ENCODE measurements around the gene ZSWIM6.

Gene ZSWIM6

DNA sequence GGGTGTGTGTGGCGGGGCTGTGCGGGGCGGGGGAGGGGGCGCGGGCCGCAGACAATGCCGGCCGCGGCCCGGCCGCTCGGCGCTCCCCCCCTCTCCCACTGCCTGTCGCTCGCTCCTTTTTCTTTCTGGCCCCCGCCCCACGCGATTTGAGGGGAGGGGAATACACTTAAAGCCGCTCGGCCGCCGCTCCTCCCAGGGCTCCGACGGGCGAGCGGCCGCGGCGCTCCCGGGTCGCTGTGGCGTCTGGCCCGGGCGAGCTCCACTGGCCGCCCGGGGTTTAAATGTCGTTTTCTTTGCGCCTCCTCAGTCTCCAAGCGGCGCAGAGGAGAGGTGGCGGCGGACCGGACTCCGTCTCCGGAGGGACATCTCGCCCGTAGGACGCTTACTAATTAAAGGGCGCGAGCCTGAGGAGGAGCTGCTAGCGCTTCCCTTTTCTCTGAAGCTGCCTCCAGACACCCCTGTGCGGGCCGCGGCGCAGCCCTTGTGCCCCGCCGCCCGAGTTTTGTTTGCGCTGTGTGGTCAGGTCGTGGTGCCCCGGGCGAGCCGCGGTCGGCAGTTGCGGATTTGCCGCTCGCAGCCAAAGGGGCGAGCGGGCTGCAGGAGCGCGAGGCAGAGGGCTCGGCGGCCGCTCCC lies 1.4 kb downstream of the ZSWIM6 start:
- peak; percentile 9 to 15 for DNase-seq

DNA sequence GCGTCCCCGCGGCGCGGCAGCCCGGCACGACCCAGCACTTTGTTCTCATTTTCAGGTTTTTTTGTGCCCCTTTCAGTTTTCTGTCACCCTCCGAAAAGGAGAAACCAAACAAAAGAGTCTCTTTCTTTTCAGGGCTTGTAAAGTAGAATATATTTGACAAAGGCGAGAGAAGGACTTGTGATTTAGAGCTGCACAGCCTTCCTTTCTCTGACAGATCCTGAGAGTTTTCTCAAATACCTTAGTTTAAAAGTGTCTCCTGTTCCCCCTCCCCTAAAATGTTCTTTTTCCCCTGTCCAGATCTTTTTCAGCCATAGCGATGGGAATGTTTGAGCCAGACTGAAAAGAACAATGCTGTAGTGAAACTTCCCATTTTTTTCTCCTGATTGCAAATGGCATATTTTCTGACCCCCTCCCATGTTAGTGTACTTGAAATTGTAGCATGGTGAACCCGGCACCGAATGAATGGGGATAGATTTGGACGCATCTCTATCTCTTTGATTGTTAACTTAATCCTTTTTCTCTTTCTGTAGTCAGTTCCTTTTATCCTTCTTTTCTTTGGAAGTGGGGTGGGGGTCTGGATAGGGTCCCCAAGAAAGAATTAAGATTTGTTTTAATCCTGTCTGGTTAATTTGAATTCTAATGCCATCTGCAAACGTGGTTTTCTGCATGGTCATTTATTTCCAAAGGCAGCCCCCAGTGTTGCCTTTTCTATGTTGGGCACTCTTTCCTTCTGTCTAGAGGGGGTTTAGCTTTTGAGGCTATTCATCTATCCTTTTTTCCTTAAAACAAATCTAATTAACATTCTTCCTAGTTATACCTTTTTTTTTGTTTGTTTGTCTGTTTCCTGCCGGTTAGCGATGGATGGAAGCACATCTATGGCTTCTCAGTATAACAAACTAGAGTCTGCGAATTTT lies 2.2 kb downstream of the ZSWIM6 start:
- DNase-seq: no peak

DNA sequence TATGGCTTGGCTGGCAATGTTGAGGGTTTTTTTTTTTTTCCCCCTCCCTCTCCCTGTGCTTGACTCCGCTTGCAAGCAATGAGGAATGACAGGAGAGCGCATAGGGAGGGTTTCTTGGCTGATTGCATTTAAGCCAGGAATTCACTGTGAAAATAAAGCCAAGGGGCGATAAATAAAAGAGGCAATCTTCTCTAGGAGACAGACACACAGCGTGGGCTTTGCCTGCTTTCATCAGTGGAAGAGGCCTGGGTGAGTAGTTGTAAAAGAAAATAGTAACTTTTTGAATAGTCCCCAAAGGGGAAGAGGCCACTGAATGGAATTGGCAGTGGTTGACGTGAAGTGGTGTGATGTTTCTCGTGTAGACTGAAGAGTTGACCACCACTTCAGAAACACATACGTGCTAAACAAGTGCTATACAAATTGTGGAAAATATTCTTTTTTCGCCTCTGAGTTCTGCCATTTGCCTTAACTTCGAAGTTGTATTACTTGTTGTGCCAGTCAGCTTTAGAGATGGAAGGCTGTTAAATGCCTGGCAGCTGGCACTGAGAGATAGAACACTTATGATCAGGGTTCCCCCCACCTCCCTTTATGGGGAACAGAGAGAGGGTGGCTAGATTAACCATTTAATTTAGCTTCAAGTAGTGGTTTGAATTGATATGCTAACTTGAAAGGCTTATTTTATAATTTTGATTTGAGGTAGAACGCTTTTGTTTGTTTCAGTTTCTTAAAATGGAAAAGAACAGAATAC lies 3.0 kb downstream of the ZSWIM6 start:
- DNase-seq: no peak

DNA sequence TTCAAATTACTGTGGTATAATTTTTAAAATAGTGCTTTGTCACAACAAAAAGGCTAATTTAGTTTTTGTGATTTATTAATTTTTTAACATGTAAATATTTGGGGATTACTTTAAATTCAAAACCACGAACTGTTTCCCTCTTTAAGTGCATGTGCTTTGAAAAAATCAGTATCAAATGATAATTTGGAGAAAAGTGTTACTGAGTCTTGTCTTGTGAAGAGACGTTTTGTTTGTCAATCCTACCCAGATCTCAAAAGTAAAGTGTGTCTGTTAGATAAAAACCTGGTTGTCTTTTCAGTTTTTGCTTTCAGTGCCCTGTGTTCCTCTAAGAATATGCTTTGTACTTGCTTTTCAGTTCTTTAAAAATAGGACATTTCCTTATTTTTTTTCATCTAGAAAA lies 7.7 kb downstream of the ZSWIM6 start:
- no peak for DNase-seq

DNA sequence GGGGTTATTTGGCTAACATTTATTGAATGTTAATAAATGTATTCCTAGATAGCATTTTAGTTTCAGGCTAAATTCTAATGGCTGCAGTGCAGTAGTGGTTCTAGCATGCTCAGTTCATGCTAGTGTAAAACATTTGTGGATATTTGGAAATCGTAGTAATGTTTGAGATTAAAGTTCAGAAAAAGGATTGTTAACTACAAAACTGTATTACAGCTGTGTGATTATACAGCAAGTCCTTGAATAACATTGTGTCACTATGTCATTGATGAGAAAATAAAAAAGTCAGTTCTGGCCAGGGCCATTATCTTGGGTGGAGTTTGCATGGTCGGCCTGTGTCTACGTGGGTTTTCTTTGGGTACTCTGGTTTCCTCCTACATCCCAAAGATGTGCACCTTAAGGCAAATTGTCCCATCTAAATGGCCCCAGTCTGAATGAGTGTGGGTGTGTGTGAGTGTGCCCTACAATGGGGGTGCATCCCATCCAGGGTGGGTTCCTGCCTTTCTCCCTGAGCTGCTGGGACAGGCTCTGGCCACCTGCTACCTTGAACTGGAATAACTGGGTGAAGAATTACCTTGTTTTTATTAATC lies 8.8 kb downstream of the ZSWIM6 start:
- DNase-seq: no peak

DNA sequence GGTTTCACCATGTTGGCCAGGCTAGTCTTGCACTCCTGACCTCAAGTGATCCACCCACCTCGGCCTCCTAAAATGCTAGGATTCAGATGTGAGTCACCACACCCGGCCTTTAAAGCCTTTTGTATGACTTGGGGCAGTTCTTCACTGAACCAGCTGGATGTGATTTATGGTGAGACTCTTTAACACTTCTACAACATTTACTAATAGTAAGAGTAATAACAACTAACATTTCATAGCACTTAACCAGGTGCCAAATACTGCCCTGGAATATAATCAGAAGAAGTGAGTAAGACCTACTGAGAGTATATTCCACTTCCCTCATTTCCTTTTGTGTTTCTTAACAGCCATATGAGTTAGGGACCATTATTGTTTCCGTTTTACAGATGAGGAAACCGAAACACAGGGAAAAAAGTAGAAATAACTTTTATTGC lies 10.0 kb downstream of the ZSWIM6 start:
- DNase-seq: no peak

DNA sequence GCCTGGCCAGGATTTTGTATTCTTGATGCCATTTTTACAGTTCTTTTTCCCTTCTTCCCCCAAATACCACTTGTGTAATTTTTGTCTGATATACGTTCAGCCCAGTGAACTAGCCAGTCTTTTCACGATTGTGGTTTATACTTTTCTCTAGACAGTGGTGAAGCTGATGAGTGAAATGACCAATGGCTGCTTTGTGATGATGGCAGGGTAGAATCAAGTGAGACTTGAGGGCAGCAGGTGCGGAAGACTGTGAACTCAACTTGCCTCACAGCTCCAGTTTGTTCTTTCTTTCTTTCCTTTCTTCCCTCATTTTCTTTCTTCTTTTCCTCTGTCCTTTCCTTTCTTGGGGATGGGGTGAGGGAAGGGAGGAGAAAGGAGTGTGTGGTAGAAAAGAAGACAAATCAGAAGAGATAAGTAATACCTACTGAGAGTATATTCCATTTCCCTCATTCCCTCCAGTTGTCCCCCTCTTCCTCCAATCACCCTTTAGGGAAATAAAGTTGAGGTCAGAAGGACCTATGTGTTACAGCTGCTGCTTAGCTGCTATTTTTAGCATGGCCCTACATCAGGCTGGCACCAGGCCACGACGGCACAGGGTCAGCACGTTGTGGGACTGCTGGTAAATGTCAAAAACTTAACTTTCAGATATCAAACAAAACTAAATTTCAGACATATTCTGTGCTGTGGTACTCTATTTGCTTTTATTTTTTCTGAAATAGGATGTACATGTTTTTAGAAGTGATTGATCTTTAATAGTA lies 12.3 kb downstream of the ZSWIM6 start:
- no peak for DNase-seq

DNA sequence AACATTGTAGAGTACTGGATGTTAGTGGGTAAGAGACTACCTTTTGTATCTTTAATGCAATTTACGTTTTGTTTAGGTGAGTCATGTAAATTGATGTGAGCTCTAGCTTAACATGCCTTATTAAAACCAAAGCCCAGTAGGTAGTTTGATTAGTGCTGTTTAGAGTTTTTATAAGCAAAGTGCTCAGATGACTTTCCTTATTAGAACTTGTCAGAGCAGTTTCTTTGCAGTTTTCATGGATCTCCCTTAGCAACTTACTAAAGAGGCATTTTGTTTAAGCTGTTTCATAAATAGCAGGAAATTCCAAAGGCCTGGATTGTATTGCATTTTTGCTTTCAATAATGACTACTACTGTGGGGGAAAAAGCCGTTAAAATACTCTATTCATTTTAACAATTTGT lies 14.5 kb downstream of the ZSWIM6 start:
- DNase-seq: no peak

DNA sequence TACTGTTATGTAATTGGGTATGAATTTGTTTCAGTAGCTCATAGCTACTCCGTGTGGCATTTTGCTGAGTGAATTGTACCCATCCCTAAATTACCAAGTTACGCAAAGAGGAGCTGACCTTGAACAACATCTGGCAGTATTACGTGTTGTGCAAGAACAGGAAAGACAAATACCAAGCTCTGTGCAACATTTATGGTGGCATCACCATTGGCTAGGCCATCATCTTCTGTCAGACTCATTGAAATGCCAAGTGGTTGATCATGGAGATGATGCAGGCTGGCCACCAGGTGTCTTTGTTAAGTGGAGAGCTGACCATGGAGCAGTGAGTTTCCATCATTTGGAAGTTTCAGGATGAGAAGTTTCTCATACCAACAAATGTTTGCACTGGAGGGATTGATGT lies 15.0 kb downstream of the ZSWIM6 start:
- no peak for DNase-seq

DNA sequence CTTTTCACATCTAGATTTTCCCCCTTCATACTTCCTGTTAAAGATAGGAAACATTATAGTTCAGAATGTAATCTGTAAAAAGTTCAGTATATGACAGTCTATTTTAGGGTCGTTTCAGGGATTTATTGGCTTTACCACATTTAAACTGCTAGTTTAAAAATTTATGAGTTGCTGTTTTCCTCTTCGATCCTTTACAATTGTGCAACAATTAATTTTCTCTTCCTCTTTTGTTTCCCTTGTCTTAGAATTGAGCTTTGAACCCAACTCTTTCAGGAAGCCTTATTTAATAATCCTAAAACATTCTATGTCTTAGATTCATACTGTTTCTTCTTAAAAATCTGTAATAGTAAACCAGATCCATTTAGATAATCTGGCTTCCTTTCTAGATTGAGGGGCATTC lies 16.4 kb downstream of the ZSWIM6 start:
- DNase-seq: no peak

DNA sequence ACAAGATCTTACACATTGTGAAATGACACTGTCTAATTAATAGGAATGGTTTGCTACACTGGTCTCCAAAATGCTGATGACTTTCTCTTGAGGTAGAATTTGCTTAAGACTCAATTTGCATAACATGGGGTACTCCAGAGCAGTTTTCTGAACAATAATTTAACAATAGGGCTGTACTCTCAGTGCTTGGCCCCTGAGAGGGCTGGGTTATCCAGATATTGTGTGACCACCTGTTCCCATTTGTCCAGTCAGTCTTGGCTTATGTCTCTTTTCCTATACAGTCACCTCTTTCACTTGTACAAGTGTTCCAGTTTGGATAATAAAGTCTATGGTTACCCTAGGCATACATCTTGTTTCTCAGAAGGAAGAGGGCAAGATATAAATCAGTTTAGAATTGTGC lies 17.9 kb downstream of the ZSWIM6 start:
- no peak for DNase-seq

DNA sequence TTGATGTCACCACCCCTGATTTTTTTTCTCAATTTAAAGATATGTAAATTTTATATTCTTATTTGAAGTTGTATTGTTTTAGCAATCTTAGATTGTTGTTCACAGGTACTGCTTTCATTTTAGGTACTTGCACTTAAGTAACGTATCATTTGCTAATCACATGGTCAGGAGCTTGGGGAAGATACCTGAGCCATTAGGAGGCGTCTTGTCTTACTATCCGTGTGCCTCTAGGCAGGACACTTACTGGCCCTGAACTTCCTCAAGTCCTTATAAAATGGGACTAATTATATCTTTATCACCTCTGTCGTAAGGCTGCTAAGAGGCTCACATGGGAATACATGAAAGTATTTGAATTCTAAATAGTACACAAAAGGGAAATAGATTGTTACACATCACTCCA lies 18.5 kb downstream of the ZSWIM6 start:
- DNase-seq: no peak

DNA sequence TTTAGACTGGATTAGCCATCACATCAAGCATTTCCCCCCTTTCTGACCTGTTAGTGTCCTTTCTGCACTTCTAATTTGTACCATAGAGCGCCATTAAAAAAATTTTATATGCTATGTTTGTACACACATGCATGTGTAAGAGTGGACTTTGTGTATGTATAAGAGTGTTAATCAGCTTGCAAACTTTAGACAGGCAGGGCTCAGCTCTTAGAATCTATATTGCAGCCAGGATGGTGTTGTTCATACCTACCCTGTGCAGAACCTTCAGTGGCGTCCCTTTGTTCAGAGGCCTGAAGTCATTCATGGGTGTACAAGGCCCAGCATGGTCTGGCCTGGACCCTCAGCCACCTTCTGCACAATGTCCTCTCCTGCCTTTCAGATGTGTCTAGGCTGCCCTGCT lies 19.7 kb downstream of the ZSWIM6 start:
- no peak for DNase-seq

DNA sequence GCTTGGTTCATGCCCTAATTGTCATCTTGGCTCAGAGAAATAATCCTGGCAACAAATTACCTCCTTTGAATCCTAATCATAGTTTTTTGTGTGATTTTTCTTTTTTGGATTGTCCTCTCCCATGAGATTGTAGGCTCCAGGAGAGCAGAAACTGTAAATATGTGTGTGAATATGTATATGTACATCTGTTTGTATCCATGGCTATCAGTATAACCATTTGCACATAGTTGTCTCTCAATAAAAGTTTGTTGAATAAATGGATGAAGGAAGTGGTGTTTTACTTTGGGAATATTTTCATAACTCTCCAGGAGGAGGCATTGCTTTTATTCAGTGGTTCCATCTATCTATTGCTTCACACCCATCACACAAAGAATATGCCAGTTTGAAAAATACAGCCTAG lies 20.1 kb downstream of the ZSWIM6 start:
- DNase-seq: no peak

DNA sequence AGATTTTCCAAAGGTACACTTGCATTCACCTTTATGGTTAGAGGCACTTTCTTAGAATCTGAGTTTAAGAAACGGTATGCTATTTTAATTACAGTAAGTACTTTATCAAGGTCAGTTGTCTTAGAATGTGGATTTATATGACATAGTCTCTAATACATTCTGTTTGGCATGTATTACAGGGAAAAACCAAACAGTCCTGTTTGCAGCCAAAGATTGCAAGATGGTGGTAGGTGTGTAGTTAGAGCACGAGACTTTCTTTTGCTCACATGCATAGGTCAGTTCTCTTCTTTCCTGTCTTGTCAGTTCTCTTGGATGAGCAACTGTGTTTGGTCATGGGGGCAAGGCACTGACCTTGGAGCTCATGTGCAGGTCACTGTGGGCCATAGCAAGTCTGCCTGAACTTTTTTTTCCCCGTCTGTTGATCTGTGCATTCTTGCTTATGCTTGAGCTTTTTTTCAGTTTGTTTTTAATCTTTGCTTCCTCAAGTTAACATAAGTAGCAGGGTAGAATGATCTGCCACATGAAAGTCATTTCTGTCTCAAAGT lies 20.6 kb downstream of the ZSWIM6 start:
- DNase-seq: no peak

DNA sequence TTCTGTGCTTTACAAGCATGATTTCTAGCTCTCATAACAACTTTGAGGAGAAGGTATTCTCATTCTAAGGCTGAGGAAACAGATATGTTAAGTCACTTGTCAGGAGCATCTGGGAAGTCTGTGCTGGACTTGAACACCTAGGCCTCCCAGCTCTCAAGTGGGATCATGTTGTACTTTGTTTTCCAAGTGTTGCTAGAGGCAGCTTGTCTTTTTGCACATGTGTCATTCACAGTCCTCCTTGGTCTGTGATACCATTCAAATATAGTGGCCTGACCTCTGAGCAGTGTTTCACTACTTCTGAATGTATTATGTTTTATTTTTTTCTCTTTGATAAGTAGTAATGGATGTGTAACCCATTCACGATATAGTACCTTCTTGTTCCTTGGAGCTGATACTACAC lies 21.2 kb downstream of the ZSWIM6 start:
- DNase-seq: no peak

DNA sequence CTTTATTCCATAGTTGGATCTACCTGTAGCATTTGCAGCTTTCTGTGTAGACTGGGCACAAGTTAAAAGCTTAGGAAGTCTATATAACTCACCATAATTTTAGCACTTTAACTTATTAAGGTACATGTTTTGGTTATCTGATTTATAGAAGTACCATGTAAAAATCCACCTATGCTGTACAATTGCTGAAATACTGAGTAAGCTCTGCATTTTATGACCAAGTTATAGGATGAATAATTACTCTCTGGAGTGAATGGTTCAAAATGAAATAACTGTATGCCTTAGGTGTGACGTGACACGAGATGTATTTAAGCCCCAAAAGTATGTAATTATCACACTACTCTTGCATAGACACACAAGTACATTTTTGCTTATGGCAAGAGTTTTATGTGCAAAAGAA lies 22.1 kb downstream of the ZSWIM6 start:
- no peak for DNase-seq

DNA sequence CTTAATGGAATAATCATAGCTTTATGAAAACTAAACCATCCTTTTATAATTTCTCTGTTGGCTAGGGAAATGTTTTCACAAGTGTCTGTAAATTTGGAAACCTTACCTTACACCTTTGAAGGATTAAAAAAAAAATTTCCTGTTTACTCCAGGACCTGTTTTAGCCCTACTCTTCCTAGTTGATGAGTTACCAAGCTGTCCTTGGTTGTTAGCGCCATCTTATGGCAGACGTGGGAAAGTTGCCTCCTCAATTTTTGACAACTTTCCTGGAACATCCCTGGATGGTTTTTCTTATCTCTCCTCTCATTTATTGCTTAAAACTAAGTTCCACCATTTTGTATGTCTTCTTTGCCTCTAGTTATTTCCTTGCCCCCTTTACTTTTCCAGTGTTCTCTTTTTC lies 25.7 kb downstream of the ZSWIM6 start:
- DNase-seq: no peak

DNA sequence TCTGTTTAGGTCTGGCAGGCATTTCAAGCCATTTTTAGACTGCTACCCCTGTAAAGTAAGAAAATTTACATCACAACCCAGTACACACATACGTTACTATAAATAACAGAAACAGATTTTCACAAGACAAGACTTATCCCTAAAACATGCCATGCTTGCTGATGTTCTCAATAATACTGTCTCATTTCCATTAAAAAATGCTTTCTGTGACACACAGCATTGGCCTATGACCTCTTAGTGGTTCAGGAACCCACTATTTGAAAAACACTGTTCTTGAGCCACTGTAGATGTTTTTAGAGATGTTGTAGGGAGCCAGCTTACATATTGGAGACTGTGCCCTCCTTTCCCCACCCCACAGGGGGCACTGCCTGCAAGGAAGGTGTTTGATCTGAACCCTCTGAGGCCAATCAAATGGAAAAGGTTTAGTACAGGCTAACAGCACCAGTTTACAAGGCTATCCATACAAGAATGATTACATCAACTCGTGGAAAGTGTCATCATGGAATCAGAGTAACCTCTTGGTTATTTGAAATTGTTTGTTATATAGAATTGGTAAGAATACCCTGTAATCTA lies 30.8 kb downstream of the ZSWIM6 start:
- DNase-seq: peak in 1 of 2 donors; percentile 3

DNA sequence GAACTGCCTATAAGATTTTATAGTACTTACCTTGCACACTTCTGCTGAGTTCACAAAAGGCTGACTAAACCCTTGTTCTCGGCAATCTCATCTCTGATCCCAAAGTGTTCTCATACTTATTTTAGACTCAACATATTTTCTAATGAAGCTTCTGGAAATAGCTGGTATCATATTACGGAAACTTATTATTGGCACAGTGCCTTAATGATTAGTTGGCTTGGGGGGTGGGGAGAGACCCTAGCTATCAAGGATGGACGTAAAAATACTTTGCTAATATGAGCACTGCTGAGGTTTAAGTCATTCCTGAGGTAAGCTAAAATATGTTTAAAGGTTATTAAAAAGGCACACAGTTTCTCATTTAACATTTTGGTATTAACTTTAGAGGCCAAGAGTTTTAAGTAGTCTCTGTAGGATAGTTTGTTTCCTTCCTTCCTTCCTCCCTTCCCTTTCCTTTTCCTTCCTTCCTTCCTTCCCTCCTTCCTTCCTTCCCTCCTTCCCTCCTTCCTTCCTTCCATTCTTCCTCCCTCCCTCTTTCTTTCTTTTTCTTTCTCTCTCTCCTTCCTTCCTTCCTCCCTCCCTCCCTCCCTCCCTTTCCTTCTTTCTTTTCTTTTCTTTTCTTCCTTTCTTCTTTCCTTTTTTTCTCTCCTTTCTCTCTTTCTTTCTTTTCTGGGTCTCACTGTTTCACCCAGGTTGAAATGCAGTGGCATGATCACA lies 31.5 kb downstream of the ZSWIM6 start:
- no peak for DNase-seq
